Hepatocyte (in vitro differentiated cells): ENCODE data around the gene STAB2.

Experiments used
- CTCF ChIP-seq: fragments of 200-600 bp; sonication (generic); IDR thresholded peaks from 2 replicates; pipeline ENCODE4 v1.5.1; 2016; ENCODE audit warnings: antibody characterized with exemption, mild to moderate bottlenecking; ENCODE audit not compliant: poor library complexity
- EZH2 ChIP-seq: fragments of 200-600 bp; sonication (generic); IDR thresholded peaks from 2 replicates; pipeline ENCODE4 v1.6.1; 2016; ENCODE audit warnings: antibody characterized with exemption, mild to moderate bottlenecking, borderline replicate concordance

GRCh38 chr12:103778781-103779180 lies 191.7 kb downstream of the STAB2 start:
- TF ChIP-seq CTCF (no peak), EZH2 (no peak)
